Ovary (tissue), 3 donors: Measurements from ENCODE around the gene GNAI3.

Experiments
- CTCF ChIP-seq, 3 donors: fragments of 450-650 bp in 2 of 3; fragments of 200-600 bp in 1 of 3; IDR thresholded peaks; one replicate each; pipeline versions ENCODE4 v1.5.1 to v1.8.0; 2016 to 2022; ENCODE audit warnings: antibody characterized with exemption in 3 of 3, mild to moderate bottlenecking in 1 of 3
- POLR2A ChIP-seq: fragments of 450-650 bp; IDR thresholded peaks from one replicate; pipeline ENCODE4 v1.6.1; 2017; ENCODE audit warnings: antibody characterized with exemption, mild to moderate bottlenecking, moderate library complexity
- donor health status: DM: no; HTN: no; CAD: no.

- TF ChIP-seq POLR2A (no peak), CTCF (IDR thresholded peaks at IDR 0.05) (no peak)
These were observed 74.5 kb downstream of the GNAI3 start for GRCh38 chr1:109622895-109623294.
